ENCODE measurements around the gene CDC42BPA.

DNA sequence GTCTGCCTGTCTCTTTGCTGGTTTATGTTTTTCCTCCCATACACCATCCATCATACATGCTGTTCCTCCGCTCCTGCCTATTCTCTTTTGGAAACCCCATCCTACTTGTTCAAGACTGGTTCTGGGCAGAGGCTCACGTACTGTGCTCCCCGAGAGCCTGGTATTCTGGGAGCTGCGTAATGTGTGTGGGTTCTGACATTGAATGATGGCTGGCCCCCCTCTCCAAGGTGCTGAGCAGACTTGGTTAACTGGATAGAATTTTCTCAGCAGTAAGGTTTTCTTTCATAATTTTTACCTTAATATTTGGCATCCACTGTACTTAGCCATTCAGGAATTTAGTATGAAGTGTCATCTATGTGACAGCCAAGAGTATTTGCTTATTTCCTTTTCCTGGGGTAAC lies 351.6 kb downstream of the CDC42BPA start:
- TF ChIP-seq ZNF598 (CRISPR knock-in tag; IDR thresholded peaks at IDR 0.05; ENCODE audit: borderline replicate concordance) (no peak), KDM1A (CRISPR knock-in tag; IDR thresholded peaks at IDR 0.05) (no peak), ZNF24 (IDR thresholded peaks at IDR 0.05) (no peak), NFE2L2 (IDR thresholded peaks at IDR 0.05; ENCODE audit: low read length) (no peak), BHLHE40 (IDR thresholded peaks at IDR 0.05; ENCODE audit: low read length) (no peak), GABPB1 (CRISPR knock-in tag; IDR thresholded peaks at IDR 0.05) (no peak), POLR2AphosphoS2 (IDR thresholded peaks at IDR 0.05; ENCODE audit: low read depth, low read length) (no peak)
- TF ChIP-seq, protein P1, sequence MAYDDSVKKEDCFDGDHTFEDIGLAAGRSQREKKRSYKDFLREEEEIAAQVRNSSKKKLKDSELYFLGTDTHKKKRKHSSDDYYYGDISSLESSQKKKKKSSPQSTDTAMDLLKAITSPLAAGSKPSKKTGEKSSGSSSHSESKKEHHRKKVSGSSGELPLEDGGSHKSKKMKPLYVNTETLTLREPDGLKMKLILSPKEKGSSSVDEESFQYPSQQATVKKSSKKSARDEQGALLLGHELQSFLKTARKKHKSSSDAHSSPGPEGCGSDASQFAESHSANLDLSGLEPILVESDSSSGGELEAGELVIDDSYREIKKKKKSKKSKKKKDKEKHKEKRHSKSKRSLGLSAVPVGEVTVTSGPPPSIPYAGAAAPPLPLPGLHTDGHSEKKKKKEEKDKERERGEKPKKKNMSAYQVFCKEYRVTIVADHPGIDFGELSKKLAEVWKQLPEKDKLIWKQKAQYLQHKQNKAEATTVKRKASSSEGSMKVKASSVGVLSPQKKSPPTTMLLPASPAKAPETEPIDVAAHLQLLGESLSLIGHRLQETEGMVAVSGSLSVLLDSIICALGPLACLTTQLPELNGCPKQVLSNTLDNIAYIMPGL (CRISPR knock-in tag; IDR thresholded peaks at IDR 0.05; ENCODE audit: borderline replicate concordance in 1 of 2, low read depth in 1 of 2), result no peak
- TF ChIP-seq, protein P2, sequence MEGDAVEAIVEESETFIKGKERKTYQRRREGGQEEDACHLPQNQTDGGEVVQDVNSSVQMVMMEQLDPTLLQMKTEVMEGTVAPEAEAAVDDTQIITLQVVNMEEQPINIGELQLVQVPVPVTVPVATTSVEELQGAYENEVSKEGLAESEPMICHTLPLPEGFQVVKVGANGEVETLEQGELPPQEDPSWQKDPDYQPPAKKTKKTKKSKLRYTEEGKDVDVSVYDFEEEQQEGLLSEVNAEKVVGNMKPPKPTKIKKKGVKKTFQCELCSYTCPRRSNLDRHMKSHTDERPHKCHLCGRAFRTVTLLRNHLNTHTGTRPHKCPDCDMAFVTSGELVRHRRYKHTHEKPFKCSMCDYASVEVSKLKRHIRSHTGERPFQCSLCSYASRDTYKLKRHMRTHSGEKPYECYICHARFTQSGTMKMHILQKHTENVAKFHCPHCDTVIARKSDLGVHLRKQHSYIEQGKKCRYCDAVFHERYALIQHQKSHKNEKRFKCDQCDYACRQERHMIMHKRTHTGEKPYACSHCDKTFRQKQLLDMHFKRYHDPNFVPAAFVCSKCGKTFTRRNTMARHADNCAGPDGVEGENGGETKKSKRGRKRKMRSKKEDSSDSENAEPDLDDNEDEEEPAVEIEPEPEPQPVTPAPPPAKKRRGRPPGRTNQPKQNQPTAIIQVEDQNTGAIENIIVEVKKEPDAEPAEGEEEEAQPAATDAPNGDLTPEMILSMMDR (CRISPR knock-in tag; IDR thresholded peaks at IDR 0.05), result no peak
